ENCODE data around the gene DLGAP1. TPM values are rescaled to one million over a fixed set of nuclear protein-coding genes. Genes with fewer than 3 reads are reported as not detected.

The DLGAP1 gene
- total RNA-seq, 1 experiment from 2014 or later: 0.39 TPM

GRCh38 chr18:3960977-3961376 is 494.1 kb downstream of the DLGAP1 start:
- Histone ChIP-seq H3K9me3 (ENCODE audit: control insufficient read depth in 1 of 2, insufficient read depth in 1 of 2, low read depth in 1 of 2, low read length in 2 of 2) (no peaks in the 10 kb centered on the region), H3K36me3 (ENCODE audit: control insufficient read depth in 1 of 2, insufficient read depth in 2 of 2, low read length in 2 of 2) (no peaks in the 10 kb centered on the region), H2AFZ (ENCODE audit: low read depth, low read length, poor library complexity, severe bottlenecking) (no peak overlapping the region), H4K20me1 (ENCODE audit: insufficient read depth) (no peaks in the 10 kb centered on the region), H3K4me3 (replicated peaks in 1 of 2; ENCODE audit: low read depth in 1 of 2, low read length in 2 of 2) (no peak overlapping the region), H3K27ac (ENCODE audit: low read depth, low read length) (no peak overlapping the region), H3K79me2 (ENCODE audit: insufficient read depth, low read length) (no peaks in the 10 kb centered on the region), H3K9ac (ENCODE audit: low read length) (no peak overlapping the region), H3K4me1 (ENCODE audit: control insufficient read depth in 1 of 2, insufficient read depth in 2 of 2, low read length in 2 of 2) (no peaks in the 10 kb centered on the region), H3K9me2 (ENCODE audit: insufficient read depth) (no peaks in the 10 kb centered on the region), H3K27me3 (ENCODE audit: insufficient read depth, low read length) (no peaks in the 10 kb centered on the region), H3K4me2 (ENCODE audit: low read length) (no peak overlapping the region)
- ChIA-PET RAD21 (ENCODE audit: low non-redundant PET in 1 of 2, low total read pairs in 2 of 2, uncharacterized antibody in 2 of 2, unreplicated experiment in 2 of 2) (no interaction called here), POLR2A (no interaction called here), CTCF (no interaction called here)
- intact Hi-C loops (cut with micrococcal nuclease): no loop called here
- no peak for ATAC-seq
- TF ChIP-seq RAD21 (IDR thresholded peaks at IDR 0.05; ENCODE audit: low read depth) (no peak), ATF3 (IDR thresholded peaks at IDR 0.05) (no peak), ZFX (IDR thresholded peaks at IDR 0.05) (no peak), EZH2 (IDR thresholded peaks at IDR 0.05) (no peak), SIN3A (IDR thresholded peaks at IDR 0.05; ENCODE audit: low read depth) (no peak)
- no TSS peak for BruUV-seq (replicated peaks)
- no peak for DNase-seq (ENCODE audit: low read depth, low spot score)

- Histone ChIP-seq H3K27ac (ENCODE audit: low read depth, low read length) (no peak overlapping the region), H2AFZ (ENCODE audit: low read depth, low read length, poor library complexity, severe bottlenecking) (no peak overlapping the region), H3K4me3 (replicated peaks in 1 of 2; ENCODE audit: low read depth in 1 of 2, low read length in 2 of 2) (no peak overlapping the region), H3K9me2 (ENCODE audit: insufficient read depth) (no peaks in the 10 kb centered on the region), H3K9me3 (ENCODE audit: control insufficient read depth in 1 of 2, insufficient read depth in 1 of 2, low read depth in 1 of 2, low read length in 2 of 2) (no peaks in the 10 kb centered on the region), H4K20me1 (ENCODE audit: insufficient read depth) (no peaks in the 10 kb centered on the region), H3K79me2 (ENCODE audit: insufficient read depth, low read length) (no peaks in the 10 kb centered on the region), H3K36me3 (ENCODE audit: control insufficient read depth in 1 of 2, insufficient read depth in 2 of 2, low read length in 2 of 2) (no peaks in the 10 kb centered on the region), H3K4me2 (ENCODE audit: low read length) (no peak overlapping the region), H3K9ac (ENCODE audit: low read length) (no peak overlapping the region), H3K27me3 (ENCODE audit: insufficient read depth, low read length) (no peaks in the 10 kb centered on the region), H3K4me1 (ENCODE audit: control insufficient read depth in 1 of 2, insufficient read depth in 2 of 2, low read length in 2 of 2) (no peaks in the 10 kb centered on the region)
- BruUV-seq (replicated peaks): no TSS peak
- intact Hi-C loops (cut with micrococcal nuclease): no loop called here
- no peak for DNase-seq (ENCODE audit: low read depth, low spot score)
- CTCF ChIA-PET: no interaction called here
- RAD21 ChIA-PET (ENCODE audit: low non-redundant PET in 1 of 2, low total read pairs in 2 of 2, uncharacterized antibody in 2 of 2, unreplicated experiment in 2 of 2): no interaction called here
- no peak for ATAC-seq
- POLR2A ChIA-PET: no interaction called here
- TF ChIP-seq CEBPB (IDR thresholded peaks at IDR 0.05; ENCODE audit: low read depth): no peak
These were observed 495.0 kb downstream of the DLGAP1 start for GRCh38 chr18:3960142-3960541.

Data from HCT116 (cell line).